Lower lobe of right lung (tissue), 2 donors: ENCODE results near the gene MTMR1. TPM values are rescaled to one million over a fixed set of nuclear protein-coding genes. Genes with fewer than 3 reads are reported as not detected.

ENCODE experiments used
- ATAC-seq, 2 donors: fragments of 200-7000 bp; cut with Tn5 transposase; one replicate each; pipeline ENCODE4 v1.9.1; 2020 to 2022; ENCODE audit warnings: mild to moderate bottlenecking in 2 of 2, moderate library complexity in 2 of 2
- DNase-seq: peaks from one replicate; pipeline ENCODE4 v3.0.0-alpha.2; 2020
- H3K27ac ChIP-seq: fragments of 200-600 bp; one replicate; pipeline ENCODE4 v1.8.0; 2022
- H3K27me3 ChIP-seq: fragments of 200-600 bp; one replicate; pipeline ENCODE4 v1.8.0; 2022; ENCODE audit warnings: low read depth
- H3K36me3 ChIP-seq: fragments of 200-600 bp; one replicate; pipeline ENCODE4 v1.8.0; 2022; ENCODE audit warnings: mild to moderate bottlenecking
- H3K4me1 ChIP-seq: fragments of 200-600 bp; one replicate; pipeline ENCODE4 v1.8.0; 2022
- H3K4me3 ChIP-seq: fragments of 200-600 bp; one replicate; pipeline ENCODE4 v1.8.0; 2022; ENCODE audit warnings: mild to moderate bottlenecking
- H3K9me3 ChIP-seq: fragments of 200-600 bp; one replicate; pipeline ENCODE4 v1.8.0; 2022
- intact Hi-C: fragments of 100-400 bp; cut with DNase I; formaldehyde crosslinking; loops from one replicate; pipeline ENCODE4 v1.11.0; 2022
- total RNA-seq: library from RNA; stranded (reverse); fragmentation: NEBNext Ultra II Directional; extraction: Animal tissue kit (Norgen Biotek cat#: 25700); gene quantifications from one replicate; pipeline ENCODE4 v1.2.1, GENCODE V29; 2021
- TF ChIP-seq, protein P1 (sequence below): fragments of 200-600 bp; IDR thresholded peaks from one replicate; pipeline ENCODE4 v1.8.0; 2022; ENCODE audit warnings: antibody characterized with exemption, mild to moderate bottlenecking
- donor health status: DM: no; HTN: yes; CAD: no; lungs with severe emphysema.

MTMR1 gene
- total RNA-seq, 1 donor from 2014 or later, result 22.4 TPM

DNA sequence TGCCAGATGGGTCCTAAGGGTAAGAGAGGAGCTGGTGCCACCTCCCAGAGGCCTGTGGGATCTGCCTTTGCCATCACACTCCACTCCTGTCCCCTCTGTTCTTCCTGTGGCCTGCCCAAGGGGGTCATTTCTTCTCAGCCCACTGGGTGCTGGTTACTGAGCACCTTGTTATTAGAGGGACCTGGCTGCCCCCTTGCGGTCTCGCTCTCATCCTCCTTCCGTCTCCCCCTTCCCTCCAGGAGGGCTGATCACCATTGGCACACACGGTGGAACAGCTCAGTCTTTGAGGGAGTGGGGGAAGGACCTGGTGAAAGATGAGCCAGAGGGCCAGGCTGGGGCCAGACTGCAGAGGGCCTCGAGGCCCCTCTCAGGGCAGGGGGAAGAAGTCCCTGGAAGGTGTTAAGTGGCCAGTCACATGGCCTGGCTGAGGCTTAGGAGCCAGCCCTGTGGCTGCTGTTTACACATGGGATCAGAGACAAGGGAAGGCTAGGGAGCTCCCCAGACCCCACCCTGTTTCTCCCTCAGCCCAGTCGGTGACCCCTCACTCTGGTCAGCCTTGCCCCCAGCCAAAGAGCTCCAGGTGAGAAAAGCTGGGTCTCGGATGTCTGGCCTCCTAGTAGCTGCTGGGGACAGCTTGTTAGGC, 68.1 kb downstream of the MTMR1 start:
- no peaks in the 10 kb centered on the region for H3K27me3 ChIP-seq
- intact Hi-C loops, result no loop called here
- H3K4me3 ChIP-seq, result no peak overlapping the region
- DNase-seq (no peak), ATAC-seq (no peak)
- TF ChIP-seq, protein P1, sequence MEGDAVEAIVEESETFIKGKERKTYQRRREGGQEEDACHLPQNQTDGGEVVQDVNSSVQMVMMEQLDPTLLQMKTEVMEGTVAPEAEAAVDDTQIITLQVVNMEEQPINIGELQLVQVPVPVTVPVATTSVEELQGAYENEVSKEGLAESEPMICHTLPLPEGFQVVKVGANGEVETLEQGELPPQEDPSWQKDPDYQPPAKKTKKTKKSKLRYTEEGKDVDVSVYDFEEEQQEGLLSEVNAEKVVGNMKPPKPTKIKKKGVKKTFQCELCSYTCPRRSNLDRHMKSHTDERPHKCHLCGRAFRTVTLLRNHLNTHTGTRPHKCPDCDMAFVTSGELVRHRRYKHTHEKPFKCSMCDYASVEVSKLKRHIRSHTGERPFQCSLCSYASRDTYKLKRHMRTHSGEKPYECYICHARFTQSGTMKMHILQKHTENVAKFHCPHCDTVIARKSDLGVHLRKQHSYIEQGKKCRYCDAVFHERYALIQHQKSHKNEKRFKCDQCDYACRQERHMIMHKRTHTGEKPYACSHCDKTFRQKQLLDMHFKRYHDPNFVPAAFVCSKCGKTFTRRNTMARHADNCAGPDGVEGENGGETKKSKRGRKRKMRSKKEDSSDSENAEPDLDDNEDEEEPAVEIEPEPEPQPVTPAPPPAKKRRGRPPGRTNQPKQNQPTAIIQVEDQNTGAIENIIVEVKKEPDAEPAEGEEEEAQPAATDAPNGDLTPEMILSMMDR, result no peak
- H3K27ac ChIP-seq, result no peak overlapping the region
- H3K4me1 ChIP-seq, result no peaks in the 10 kb centered on the region
- peaks cover 22% of the 10 kb centered on the region for H3K36me3 ChIP-seq
- no peaks in the 10 kb centered on the region for H3K9me3 ChIP-seq

GRCh38 chrX:150761819-150762216, 68.6 kb downstream of the MTMR1 start:
- no peak for ATAC-seq
- peaks cover 19% of the 10 kb centered on the region for H3K36me3 ChIP-seq
- intact Hi-C loops, result no loop called here
- no peak for DNase-seq
- TF ChIP-seq, protein P1, result no peak
- no peaks in the 10 kb centered on the region for H3K4me1 ChIP-seq
- H3K9me3 ChIP-seq, result no peaks in the 10 kb centered on the region
- no peak overlapping the region for H3K27ac ChIP-seq
- H3K27me3 ChIP-seq, result no peaks in the 10 kb centered on the region
- H3K4me3 ChIP-seq, result no peak overlapping the region

DNA sequence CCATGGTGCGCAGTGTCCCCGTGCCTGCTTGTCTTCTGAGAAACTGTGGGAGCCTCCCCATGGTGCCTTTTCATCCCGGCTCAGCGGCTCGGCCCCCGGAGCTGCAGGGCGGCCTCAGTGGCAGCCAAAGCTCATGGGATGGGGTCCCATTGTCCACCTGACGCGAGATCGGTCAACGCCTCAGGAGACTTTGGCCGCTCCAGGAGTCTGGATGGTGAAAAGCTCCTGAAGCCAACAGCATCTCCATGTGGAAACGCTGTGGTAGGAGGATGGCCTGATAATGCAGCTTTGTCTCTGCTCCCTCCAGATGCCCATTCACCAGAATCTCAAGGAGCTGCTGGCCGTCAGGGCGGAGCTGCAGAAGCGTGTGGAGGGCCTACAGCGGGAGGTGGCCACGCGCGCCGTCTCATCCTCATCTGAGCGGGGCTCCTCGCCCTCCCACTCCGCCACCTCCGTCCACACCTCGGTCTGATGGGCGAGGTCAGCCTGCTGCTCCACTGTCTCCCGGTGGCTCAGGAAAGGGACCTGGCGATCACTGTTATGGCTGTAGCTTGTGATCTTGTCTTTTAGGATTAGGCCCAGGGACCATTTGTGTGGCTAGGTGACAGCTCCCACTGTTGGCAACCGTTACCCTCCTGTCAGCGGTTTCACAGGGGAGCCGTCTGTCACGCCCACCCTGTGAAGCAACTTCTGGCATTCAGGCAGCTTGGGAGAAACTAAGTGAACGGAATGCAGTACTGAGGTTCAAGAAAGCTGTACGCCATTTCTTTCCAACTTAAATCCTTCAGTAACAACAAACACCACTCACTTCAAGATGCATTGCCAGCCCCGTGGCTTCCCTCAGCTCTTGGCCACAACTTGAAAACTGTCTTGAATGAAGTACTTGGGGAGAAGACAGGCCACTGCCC, 69.3 kb downstream of the MTMR1 start:
- TF ChIP-seq, protein P1, result no peak
- Histone ChIP-seq H3K27me3 (no peaks in the 10 kb centered on the region), H3K27ac (no peak overlapping the region), H3K36me3 (peaks cover 12% of the 10 kb centered on the region), H3K9me3 (no peaks in the 10 kb centered on the region), H3K4me3 (no peak overlapping the region), H3K4me1 (no peaks in the 10 kb centered on the region)
- intact Hi-C loops, result no loop called here
- no peak for ATAC-seq
- DNase-seq, result no peak

DNA sequence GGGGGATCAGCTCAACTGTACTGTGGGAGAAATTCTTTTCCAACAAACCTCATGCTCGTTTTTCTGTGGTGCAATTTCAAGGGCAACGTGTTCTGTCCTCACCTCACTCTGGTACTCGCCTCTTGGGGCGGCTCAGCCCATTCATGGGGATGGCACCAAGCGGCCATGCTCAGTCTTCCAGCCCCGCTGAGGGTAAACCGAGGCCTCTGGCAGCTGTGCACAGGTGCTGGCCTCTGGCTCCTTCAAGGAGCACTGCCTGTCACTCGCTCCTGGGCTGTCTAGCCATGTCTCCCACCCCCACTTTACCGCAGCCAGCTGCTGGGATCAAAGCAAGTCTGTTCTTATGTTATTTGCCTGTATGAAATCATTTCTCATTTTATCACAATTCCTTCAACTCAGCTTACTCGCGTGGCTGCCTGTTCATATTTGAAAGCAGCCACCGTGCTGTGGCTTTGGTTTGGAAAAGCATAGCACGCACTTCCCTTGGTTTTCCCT, 70.2 kb downstream of the MTMR1 start:
- H3K36me3 ChIP-seq, result peaks cover 7% of the 10 kb centered on the region
- intact Hi-C loops, result no loop called here
- no peaks in the 10 kb centered on the region for H3K4me1 ChIP-seq
- no peak overlapping the region for H3K4me3 ChIP-seq
- no peak for DNase-seq
- no peaks in the 10 kb centered on the region for H3K9me3 ChIP-seq
- no peaks in the 10 kb centered on the region for H3K27me3 ChIP-seq
- no peak overlapping the region for H3K27ac ChIP-seq
- no peak for ATAC-seq
- TF ChIP-seq, protein P1, result no peak

- H3K4me3 ChIP-seq, result no peak overlapping the region
- no peak overlapping the region for H3K27ac ChIP-seq
- no peaks in the 10 kb centered on the region for H3K4me1 ChIP-seq
- no peaks in the 10 kb centered on the region for H3K27me3 ChIP-seq
- DNase-seq, result no peak
- peaks cover 11% of the 10 kb centered on the region for H3K36me3 ChIP-seq
- TF ChIP-seq, protein P1, result no peak
- ATAC-seq, result no peak
- intact Hi-C loops, result no loop called here
- no peaks in the 10 kb centered on the region for H3K9me3 ChIP-seq
Observed at GRCh38 chrX:150763810-150764209, 70.6 kb downstream of the MTMR1 start.
